Activated CD4-positive, alpha-beta T cell treated with anti-CD3 and anti-CD28 coated beads, Interleukin-2, amount 10 ng/mL, durations not matched to agents 7 days and 5 days (primary cell): Measurements from ENCODE around the gene TTLL11. TPM values are rescaled to one million over a fixed set of nuclear protein-coding genes. Genes with fewer than 3 reads are reported as not detected.

ENCODE experiments used
- CTCF ChIA-PET: fragments of 350-600 bp; sonication (Branson Sonifier 250); formaldehyde crosslinking; loops from one replicate; lab custom pipeline; 2021; ENCODE audit warnings: antibody characterized with exemption; lab: Charles Lee
- POLR2A ChIA-PET: fragments of 350-600 bp; sonication (Branson Sonifier 250); formaldehyde crosslinking; loops from one replicate; lab custom pipeline; 2021; ENCODE audit warnings: antibody characterized with exemption; lab: Charles Lee
- DNase-seq: peaks from one replicate; pipeline ENCODE4 v3.0.0-alpha.2; 2020
- H3K27ac Mint-ChIP-seq: one replicate; pipeline ENCODE4 v1.8.0; 2021; ENCODE audit warnings: mild to moderate bottlenecking, moderate library complexity, mixed read lengths
- H3K27me3 Mint-ChIP-seq: one replicate; pipeline ENCODE4 v1.8.0; 2021; ENCODE audit warnings: mixed read lengths
- H3K36me3 Mint-ChIP-seq: one replicate; pipeline ENCODE4 v1.8.0; 2021; ENCODE audit warnings: low read depth, mixed read lengths
- H3K4me1 Mint-ChIP-seq: one replicate; pipeline ENCODE4 v1.8.0; 2021; ENCODE audit warnings: mixed read lengths
- H3K4me3 Mint-ChIP-seq: one replicate; pipeline ENCODE4 v1.8.0; 2021; ENCODE audit warnings: mild to moderate bottlenecking, moderate library complexity, mixed read lengths
- H3K9me3 Mint-ChIP-seq: one replicate; pipeline ENCODE4 v1.8.0; 2021; ENCODE audit warnings: mixed read lengths
- total RNA-seq, 2 experiments: library from RNA; stranded (reverse); gene quantifications; one replicate each; pipeline ENCODE4 v1.2.3, GENCODE V29; 2021

The TTLL11 gene
- total RNA-seq, 2 experiments from 2014 or later = 2.6 to 3.1 TPM

DNA sequence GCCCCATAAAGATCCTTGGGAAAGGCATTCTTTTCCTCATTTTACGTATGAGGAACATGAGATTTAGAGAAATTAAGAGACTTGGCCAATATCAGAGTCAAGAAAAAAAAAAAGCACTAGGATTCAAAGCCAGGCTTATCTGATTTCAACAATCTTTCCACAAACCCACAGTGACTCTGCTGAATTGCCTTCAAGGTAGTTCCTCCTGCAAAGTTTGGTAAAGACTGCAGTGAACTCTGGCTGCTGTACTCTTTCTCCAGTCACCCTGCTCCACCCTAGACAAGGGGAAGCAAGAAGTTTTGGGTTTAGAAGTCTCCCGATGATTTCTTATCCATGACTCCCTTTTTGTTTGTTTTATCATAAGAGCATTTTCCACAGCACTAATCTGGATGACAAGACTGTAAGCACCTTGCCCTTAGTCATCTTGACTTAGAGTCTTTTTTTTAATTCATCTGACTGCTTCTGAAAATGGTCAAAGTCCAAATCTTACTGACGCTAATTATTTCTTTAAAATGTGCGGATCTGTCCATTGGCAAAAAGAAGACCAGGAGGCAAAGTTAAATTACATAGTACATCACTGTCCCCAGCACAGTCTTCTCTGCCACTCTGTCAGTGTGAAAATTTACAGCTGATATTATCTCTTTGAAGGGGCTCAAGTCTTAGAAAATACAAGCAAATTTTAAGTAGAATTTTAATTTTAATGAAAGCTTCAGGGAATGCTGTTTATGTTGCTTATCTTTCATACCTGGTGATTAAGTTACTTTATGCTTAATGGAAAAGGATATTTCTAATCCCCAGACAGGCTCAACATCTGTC, 180.1 kb downstream of the TTLL11 start:
- no peak for DNase-seq
- Mint-ChIP-seq H3K27ac (no peak overlapping the region), H3K9me3 (no peaks in the 10 kb centered on the region), H3K4me3 (no peak overlapping the region), H3K36me3 (no peaks in the 10 kb centered on the region), H3K4me1 (no peaks in the 10 kb centered on the region), H3K27me3 (peaks cover 2% of the 10 kb centered on the region)
- ChIA-PET CTCF (no interaction called here), POLR2A (no interaction called here)

DNA sequence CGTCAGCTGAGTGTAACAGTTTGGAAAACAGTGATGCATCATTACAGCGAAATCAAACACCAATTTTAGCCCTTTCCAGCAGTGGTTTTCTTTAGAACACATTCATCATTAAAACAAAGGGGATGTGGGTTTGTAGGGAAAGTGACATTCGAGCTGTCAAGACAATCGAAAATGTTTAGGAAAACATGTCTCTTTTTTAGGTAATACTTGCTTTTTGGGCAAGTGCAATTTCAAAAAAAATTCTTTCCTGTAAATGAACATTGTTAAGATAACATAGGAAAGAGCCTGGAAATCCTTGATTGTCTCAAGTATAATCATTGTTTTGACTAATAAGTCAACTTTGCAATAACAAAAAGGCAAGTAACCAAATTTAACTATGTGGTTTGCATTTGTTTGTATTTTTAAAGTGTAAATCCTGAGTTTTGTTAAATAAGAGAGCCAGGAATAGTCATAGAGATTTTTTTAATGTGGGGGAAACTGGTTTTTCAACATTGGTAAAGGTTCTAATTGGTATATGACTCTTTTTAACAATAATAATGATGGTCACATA, 182.5 kb downstream of the TTLL11 start:
- Mint-ChIP-seq H3K9me3 (no peaks in the 10 kb centered on the region), H3K4me3 (no peak overlapping the region), H3K4me1 (no peaks in the 10 kb centered on the region), H3K27ac (no peak overlapping the region), H3K36me3 (no peaks in the 10 kb centered on the region), H3K27me3 (peaks cover 2% of the 10 kb centered on the region)
- DNase-seq = no peak
- ChIA-PET POLR2A (no interaction called here), CTCF (no interaction called here)

DNA sequence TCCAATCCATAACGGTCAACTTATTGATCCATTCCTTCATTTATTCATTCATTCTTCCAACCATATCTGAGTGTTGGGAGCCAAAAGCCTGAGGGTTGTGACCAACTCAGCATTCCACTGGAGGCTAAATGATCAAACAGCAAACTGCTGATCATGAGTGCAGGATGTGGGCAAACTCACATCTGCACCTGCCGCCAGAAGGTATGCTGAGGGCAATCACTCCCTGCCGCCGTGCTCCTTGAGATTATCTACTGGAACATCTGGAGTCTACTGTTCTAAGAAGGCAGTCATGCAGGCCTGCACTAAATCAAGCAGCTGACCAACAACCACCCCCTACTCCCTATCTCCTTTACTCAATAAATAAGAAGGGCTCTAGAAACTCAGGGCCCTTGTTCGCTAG, 184.0 kb downstream of the TTLL11 start:
- Mint-ChIP-seq H3K4me3 (no peak overlapping the region), H3K4me1 (no peaks in the 10 kb centered on the region), H3K9me3 (no peaks in the 10 kb centered on the region), H3K27me3 (peaks cover 2% of the 10 kb centered on the region), H3K36me3 (no peaks in the 10 kb centered on the region), H3K27ac (no peak overlapping the region)
- POLR2A ChIA-PET = no interaction called here
- no peak for DNase-seq
- CTCF ChIA-PET = no interaction called here

DNA sequence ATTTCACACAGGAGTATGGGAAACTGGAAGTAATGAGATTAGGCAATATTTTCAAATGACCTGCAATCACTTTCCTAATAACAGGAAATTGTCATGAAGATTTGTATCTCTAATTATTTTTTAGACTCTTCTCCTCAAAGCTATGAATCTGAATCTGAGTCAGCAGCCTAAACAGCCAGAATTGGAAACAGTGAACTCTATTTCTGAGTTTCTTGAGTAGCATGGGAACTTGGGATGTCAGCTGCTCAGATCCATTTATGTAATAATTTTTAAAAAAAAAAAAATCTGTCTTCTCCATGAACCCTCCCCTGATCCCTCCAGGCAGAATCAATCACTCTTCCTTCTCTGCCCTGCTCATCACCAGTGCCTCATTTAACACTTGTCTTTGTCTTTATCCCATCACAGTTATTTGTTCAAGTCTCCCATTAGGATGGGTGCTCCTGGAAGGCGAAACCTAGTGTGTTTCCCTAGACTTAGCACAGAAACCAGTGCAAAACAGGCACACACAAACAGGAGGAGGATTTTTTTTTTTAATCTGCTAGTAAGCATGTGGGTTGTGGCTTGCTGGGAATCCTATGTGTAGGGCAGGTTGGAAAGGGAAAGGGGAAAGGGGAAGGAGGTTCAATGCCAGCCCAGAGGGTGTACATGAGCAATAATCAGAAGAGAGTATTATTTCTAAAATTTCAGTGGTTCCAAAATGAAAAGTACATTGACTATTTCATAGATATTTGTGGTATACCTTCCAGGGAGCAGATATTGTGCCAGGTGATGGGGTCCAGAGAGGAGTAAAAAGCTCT, 186.8 kb downstream of the TTLL11 start:
- CTCF ChIA-PET = no interaction called here
- H3K9me3 Mint-ChIP-seq = no peaks in the 10 kb centered on the region
- H3K27me3 Mint-ChIP-seq = peaks cover 2% of the 10 kb centered on the region
- POLR2A ChIA-PET = no interaction called here
- no peak overlapping the region for H3K4me3 Mint-ChIP-seq
- H3K36me3 Mint-ChIP-seq = no peaks in the 10 kb centered on the region
- no peaks in the 10 kb centered on the region for H3K4me1 Mint-ChIP-seq
- H3K27ac Mint-ChIP-seq = no peak overlapping the region
- DNase-seq = no peak

DNA sequence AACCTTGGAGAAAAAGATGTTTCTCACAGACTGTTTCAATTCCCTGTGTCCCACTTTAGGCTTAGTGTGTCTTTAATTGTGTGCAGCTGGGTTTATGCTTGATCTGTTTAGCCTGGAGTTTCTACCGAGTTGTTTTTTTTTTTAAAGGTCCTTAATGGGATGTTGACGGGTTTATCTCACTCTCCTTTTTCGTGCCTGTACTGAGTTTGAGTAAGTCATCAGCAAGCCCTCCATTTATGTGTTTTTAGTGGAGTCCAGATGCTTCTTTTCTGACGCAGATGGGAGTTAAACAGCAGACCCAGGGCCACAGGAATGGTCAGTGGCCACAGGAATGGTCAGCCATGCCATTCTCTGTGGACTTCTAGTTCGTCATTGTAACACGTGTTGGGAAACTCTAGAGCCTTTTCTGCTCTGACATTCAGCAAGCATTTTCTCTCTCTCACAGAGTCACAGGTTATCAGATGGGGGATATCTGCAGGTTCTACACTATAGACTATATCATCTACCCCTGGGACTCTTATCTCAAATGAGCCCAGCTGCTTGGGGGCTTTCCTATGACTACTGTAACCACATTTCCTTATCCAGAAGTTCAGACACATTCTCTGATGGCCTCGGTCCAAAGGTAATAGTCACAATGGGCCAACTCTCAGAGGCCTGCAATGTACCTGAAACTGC, 190.5 kb downstream of the TTLL11 start:
- H3K4me1 Mint-ChIP-seq = no peaks in the 10 kb centered on the region
- peaks cover 6% of the 10 kb centered on the region for H3K9me3 Mint-ChIP-seq
- ChIA-PET POLR2A (no interaction called here), CTCF (no interaction called here)
- no peak overlapping the region for H3K4me3 Mint-ChIP-seq
- no peaks in the 10 kb centered on the region for H3K36me3 Mint-ChIP-seq
- no peak overlapping the region for H3K27ac Mint-ChIP-seq
- no peaks in the 10 kb centered on the region for H3K27me3 Mint-ChIP-seq
- DNase-seq = no peak

DNA sequence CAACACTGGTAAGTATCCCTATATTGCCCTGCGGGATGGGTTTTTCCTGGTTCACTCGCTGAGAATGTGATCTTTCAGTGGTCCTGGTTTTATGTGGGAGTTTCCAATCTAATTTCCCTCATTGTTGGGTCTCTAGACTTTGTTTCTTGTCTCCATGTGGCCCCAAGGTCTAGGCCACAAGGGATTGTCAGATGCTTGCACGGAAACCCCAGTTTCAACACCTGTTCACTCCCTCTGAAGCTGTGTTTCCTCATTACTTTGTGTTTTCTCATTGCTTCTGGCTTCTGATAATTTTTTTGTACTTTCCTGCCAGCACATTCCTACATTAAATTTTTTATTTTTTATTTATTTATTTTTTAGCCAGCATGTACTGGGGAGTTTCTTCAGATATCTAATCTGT, 191.5 kb downstream of the TTLL11 start:
- ChIA-PET POLR2A (no interaction called here), CTCF (no interaction called here)
- no peaks in the 10 kb centered on the region for H3K4me1 Mint-ChIP-seq
- no peaks in the 10 kb centered on the region for H3K36me3 Mint-ChIP-seq
- peaks cover 6% of the 10 kb centered on the region for H3K9me3 Mint-ChIP-seq
- H3K27ac Mint-ChIP-seq = no peak overlapping the region
- DNase-seq = no peak
- H3K4me3 Mint-ChIP-seq = no peak overlapping the region
- H3K27me3 Mint-ChIP-seq = no peaks in the 10 kb centered on the region

DNA sequence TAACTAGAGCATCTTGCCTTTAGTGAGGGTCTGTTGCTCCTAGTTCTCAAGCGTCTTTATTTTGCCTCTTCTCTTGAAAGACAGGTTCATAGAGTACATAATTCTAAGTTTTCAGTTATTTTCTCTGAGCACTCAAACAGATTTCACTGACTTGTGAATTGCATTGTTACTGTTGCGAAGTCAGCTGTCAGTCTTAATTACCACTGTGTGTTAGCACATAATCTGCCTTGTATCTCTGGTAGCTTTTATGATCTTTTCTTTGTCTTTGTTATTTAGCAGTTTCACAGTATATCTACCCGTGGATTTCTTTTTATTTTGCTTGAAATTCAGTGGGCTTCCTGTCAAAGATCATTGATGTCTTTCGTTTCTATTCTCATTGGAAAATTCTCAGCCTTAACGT, 192.9 kb downstream of the TTLL11 start:
- ChIA-PET POLR2A (no interaction called here), CTCF (no interaction called here)
- H3K27me3 Mint-ChIP-seq = no peaks in the 10 kb centered on the region
- no peaks in the 10 kb centered on the region for H3K4me1 Mint-ChIP-seq
- peaks cover 6% of the 10 kb centered on the region for H3K9me3 Mint-ChIP-seq
- DNase-seq = no peak
- H3K36me3 Mint-ChIP-seq = no peaks in the 10 kb centered on the region
- no peak overlapping the region for H3K4me3 Mint-ChIP-seq
- H3K27ac Mint-ChIP-seq = no peak overlapping the region

DNA sequence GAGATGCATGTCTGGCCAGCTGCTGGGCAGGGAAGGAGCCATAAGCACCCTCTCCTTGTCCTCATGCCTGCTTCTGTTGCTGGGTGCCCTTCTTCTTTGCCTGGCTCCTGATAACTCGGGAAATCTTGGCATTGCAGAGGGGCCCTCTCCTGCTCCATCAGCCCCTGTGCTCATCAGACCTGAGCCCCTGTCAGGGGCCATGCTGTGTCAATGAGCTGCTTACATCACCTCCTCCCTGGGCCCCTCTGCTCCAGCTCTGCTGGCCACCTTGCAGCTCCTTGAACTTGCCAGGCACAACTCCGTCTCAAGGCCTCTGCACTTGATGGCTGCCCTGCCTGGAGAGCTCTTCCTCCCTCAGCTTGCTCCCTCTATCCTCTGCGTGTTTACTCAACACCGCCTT, 194.3 kb downstream of the TTLL11 start:
- peaks cover 6% of the 10 kb centered on the region for H3K9me3 Mint-ChIP-seq
- POLR2A ChIA-PET = no interaction called here
- H3K27ac Mint-ChIP-seq = no peak overlapping the region
- no peak for DNase-seq
- no peak overlapping the region for H3K4me3 Mint-ChIP-seq
- CTCF ChIA-PET = no interaction called here
- no peaks in the 10 kb centered on the region for H3K27me3 Mint-ChIP-seq
- H3K36me3 Mint-ChIP-seq = no peaks in the 10 kb centered on the region
- H3K4me1 Mint-ChIP-seq = no peaks in the 10 kb centered on the region

DNA sequence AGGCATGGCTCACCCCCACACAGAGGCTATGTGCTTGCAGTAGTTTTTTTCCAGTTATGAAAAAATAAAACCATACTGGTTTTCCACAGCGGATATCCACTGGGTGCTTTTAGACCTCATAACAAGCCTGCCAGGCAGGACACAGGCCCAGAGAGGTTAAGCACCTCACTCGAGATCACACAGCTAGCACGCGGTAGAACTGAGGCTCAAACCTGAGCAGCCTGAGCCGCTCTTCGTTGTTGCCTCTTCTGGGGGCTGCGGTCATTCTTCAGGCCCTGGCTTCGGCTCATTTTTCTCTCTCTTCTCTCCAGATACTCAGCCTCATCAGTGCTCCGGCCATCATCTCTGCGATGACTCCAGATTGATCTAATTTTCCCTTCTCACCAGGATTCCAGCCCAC, 196.0 kb downstream of the TTLL11 start:
- ChIA-PET POLR2A (no interaction called here), CTCF (no interaction called here)
- DNase-seq = no peak
- H3K27me3 Mint-ChIP-seq = no peaks in the 10 kb centered on the region
- peaks cover 6% of the 10 kb centered on the region for H3K9me3 Mint-ChIP-seq
- no peaks in the 10 kb centered on the region for H3K4me1 Mint-ChIP-seq
- H3K27ac Mint-ChIP-seq = no peak overlapping the region
- no peak overlapping the region for H3K4me3 Mint-ChIP-seq
- H3K36me3 Mint-ChIP-seq = no peaks in the 10 kb centered on the region

DNA sequence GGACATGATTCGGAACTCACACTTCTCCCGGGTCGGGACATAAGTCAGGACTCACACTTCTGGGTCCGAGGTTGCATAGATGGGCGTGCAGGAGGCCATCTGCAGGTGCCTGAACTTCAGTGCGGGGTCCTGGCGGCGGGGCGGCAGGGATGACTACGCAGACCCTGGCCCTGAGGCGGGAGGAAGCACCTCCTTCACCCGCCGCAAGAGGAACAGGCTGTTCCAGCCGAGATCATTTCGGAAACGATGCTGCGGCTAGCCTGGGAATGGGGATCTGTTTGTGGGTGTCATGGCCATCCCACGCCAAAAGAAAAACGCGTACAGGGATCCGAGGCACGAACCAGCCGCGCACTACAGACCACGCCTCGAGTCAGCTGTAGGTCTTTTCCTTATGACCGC, 196.6 kb downstream of the TTLL11 start:
- no peak for DNase-seq
- Mint-ChIP-seq H3K36me3 (no peaks in the 10 kb centered on the region), H3K4me1 (no peaks in the 10 kb centered on the region), H3K4me3 (no peak overlapping the region), H3K27me3 (no peaks in the 10 kb centered on the region), H3K9me3 (peaks cover 6% of the 10 kb centered on the region), H3K27ac (no peak overlapping the region)
- ChIA-PET POLR2A (no interaction called here), CTCF (no interaction called here)

DNA sequence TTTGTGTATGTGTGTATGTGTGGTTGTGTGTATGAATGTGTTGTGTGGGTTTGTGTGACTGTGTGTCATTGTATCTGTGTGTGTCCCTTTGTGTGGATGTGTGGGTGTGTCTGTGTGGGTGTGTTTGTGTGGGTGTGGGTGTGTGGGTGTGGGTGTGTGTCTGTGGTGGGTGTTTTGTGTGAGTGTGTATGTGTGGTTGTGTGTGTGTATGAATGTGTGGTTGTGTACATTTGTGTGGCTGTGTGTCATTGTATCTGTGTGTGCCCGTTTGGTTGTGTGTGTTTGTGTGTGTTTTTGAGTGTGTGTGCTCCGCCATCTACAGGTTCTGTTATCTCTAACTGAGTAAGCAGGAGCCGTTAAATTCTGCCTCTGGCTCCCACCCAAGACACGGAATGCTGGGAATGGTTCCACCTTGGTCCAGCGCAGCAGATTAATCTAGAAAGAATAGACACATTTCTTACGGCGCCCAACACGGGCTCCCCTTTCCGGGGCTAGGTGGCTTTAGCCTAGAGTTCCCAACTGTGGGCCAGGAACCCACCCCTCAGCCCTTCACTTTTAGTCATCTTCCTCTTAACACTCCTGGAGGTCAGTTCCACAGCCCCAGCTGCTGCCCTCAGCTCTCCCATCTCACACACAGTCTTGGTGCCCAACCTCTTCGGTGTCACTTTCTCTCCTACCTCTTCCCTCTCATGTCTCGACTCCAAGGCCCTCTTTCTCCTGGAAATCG, 197.1 kb downstream of the TTLL11 start:
- Mint-ChIP-seq H3K4me1 (no peaks in the 10 kb centered on the region), H3K9me3 (peaks cover 6% of the 10 kb centered on the region), H3K27ac (no peak overlapping the region), H3K27me3 (no peaks in the 10 kb centered on the region), H3K36me3 (no peaks in the 10 kb centered on the region), H3K4me3 (no peak overlapping the region)
- ChIA-PET POLR2A (no interaction called here), CTCF (no interaction called here)
- no peak for DNase-seq

DNA sequence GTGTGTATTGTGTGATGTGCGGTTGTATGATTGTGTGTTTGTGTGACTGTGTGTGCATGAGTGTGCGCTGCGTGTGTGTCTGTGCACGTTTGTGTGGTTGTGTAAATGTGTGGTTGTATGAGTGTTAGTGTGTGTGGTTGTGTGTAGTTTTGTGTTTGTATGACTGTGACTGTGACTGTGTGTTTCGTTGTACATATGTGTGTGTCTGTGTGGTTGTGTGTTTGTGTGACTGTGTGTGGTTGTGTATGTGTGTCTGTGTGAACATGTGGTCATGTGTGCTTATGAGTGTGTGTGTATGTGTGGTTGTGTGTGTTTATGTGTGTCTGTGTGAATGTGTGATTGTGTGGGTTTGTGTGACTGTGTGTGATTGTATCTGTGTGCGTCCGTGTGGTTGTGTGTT, 197.8 kb downstream of the TTLL11 start:
- Mint-ChIP-seq H3K36me3 (no peaks in the 10 kb centered on the region), H3K4me3 (no peak overlapping the region), H3K4me1 (no peaks in the 10 kb centered on the region), H3K9me3 (peaks cover 4% of the 10 kb centered on the region), H3K27ac (no peak overlapping the region), H3K27me3 (no peaks in the 10 kb centered on the region)
- POLR2A ChIA-PET = no interaction called here
- CTCF ChIA-PET = no interaction called here
- DNase-seq = no peak
